ENCODE data around the gene MTCL1.

Gene MTCL1

DNA sequence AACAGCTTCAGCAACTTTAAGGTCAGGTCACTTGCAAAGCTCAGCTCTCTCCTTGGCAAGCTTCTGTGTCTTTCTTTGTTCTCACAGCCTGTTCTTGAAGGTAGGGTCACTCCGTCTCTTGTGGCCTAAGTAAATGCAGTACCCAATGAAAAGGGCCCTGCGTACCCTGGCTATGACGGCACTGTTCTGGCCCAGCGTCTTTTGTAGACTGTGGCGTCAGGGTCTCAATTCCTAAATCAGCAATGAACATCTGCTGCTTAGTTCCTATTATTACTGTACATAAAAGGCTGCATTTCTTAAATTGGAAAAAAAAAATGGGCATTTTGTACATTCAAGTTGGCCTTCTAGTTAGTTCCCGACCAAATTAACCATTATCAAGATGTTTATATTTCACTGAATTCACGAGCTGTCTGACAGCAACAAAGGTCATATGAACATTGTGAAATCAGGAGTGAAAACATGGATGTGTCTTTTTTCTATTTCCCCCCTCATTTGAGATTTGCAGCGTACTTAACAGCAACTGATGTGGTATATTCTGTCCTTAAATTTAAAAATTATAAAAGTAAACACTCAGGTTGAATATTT, 17.0 kb upstream of the MTCL1 start:
- DNase-seq: no peak

DNA sequence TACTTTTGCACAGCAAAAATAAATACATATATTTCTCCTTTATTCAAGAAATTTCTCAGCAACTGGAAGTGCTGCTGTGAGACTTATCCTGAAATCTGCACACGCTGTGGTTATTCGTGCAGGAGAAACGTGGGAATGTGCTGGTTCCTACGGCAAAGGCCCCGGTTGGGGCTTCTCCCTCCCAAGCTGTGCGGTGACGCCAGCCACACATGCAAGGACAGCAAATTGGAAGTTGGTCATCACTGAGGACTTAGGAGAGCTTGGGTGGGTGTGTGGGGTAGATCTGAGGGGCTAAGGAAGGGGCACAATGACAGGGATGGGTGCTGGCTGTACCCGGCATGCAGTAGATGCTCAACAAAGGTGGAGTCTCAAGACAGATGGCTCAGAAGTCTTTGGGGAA, 16.5 kb upstream of the MTCL1 start:
- no peak for DNase-seq

DNA sequence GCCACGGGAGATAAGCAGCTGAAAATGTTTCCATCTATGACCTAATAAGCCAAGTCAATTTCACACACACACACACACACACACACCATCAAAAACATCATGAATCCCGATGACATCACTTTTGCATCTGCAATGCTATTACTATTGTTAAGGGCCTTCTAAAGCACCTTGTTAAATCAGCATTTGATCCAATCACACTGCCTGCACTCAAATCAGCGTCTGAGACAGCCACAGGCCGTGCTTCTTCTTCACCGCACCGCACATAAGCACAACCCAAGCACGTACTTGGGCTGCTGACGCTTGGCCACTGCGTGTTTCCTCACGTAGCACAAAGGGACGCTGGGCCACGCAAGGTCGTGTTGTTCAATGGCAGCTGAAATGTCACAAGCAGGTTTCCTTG, 15.8 kb upstream of the MTCL1 start:
- no peak for DNase-seq

DNA sequence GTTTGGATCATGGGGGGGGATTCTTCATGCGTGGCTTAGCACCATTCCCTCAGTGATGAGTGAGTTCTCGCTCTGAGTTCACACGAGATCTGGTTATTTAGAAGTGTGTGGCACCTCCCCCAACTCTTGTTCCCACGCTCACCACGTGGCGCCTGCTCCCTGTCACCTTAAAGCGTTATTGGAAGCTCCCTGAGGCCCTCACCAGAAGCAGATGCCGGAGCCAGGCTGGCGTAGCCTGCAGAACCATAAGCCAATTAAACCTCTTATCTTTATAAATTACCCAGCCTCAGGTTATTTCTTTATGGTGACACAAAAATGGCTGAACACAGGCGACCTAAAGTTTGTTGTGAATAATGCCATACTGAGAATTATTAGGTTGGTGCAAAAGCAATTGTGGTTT, 10.5 kb upstream of the MTCL1 start:
- no peak for DNase-seq

DNA sequence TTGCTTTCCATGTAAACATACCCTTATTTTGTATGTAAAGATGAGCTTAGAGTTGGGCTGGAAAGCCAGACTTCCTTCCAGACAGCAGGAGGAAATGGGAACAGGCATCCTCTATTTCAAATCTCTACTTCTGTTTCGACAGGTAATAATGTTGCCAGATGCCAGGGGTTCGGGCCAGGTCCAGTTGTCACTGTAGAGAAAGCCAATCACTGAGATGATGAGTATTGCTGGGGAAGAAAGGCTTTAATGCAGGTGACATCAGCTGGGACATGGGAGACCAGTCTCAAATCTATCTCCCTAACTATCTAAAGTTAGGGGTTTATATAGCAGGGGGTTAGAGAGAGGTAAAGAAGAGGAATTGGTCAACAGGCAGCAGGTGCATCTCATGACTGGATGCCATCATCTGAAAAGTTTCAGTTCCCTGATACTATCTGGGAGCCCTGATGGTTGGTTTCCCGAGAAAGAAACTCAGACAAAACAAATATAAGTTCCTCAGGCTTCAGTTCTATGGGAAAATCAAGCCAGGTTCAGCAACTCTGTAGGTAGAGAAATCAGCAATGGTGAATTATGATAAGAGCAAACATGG, 9.3 kb upstream of the MTCL1 start:
- no peak for DNase-seq

DNA sequence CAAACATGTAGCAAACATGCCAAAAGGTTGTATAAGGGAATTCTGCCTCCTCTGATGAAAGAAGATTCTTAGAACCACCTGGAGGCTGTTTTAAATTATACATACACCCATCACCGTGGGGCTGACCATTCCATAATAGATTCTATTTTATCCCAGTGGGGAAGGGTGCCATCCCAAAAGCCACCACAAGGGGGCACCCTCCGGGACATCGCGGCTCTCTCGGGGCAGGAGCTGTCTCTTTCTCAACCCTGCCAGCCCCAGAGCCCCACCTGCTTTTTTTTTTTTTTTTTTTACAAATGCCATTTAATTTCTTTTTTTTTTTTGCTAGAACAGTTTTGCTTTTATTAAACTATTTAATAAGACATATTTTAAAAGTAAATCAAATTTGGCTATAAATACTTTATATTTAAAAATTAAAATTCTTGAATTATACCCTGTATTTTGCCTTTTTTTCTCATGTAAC, 8.6 kb upstream of the MTCL1 start:
- peak; percentile 19 for DNase-seq

DNA sequence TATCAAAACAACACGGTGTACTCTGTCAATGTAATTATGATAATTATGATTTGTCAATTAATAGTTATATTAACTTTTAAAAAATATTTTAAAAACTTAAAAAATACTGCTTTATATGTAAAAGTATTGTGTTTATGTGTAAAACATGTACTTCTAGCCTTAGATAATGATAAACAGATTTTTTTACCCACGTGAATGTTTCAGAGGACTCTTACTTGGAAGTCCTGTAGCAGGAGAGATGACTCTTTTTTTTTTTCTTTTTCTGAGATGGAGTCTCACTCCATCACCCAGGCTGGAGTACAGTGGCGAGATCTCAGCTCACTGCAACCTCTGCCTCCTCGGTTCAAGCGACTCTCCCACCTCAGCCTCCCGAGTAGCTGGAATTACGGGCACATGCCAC, 6.2 kb upstream of the MTCL1 start:
- no peak for DNase-seq

DNA sequence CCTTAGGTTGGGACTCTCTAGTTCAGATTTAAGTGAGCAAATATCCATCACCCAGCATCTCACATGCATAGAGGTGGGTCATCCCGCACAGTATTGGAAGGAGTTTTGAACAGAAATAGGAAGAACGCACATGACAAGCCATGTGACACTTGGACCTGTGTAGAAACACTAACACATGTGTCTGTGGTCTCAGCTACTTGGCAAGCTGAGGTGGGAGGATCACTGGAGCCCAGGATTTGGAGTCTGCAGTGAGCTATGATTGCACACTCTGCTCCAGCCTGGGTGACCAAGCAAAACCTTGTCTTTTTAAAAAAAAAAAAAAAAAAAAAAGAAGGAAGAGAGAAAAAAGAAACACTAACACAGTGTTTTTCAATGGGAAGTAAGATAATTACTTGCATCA, 5.4 kb upstream of the MTCL1 start:
- no peak for DNase-seq

DNA sequence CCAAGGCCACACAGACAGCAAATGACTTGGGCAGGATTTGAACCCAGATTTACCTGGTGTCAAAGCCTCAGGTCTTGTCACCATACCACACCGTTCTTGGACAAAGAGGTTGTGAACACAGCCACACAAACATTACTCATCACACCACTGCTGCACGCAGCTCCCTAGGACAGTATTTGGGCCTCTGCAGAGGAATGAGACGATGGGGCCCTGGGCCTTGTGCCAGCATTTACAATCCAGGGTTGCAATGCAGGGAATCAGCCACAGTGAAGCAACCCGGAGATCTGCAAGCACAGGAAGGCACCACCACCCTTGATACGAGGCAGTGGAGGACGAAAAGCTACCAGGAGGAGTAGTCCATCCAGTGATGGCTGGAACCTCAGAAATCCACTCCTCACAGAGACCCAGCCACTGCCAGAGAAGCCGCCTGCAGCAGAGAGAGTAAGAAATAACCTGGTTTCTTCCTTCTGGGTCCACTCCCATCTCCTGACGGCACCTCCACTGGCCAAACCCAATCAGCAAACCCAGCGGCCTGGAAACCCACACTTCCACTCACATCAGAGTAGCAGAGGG, 3.7 kb upstream of the MTCL1 start:
- DNase-seq: no peak

DNA sequence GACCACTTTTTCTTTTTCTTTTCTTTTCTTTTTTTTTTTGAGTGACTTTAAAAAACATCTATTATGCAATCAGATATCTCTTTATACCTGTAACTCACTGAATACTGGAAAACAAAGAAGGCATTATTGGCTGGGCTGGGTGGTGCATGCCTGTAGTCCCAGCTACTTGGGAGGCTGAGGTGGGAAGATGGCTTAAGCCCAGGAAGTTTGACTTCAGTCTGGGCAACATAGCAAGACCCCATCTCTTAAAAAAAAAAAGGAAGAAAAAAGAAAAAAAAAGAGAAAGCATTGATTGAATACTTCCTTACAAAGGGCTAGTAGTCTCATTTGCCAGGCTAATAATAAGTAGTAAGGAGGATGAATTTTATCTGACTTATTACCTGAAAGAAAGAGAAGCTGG, 2.7 kb upstream of the MTCL1 start:
- no peak for DNase-seq

DNA sequence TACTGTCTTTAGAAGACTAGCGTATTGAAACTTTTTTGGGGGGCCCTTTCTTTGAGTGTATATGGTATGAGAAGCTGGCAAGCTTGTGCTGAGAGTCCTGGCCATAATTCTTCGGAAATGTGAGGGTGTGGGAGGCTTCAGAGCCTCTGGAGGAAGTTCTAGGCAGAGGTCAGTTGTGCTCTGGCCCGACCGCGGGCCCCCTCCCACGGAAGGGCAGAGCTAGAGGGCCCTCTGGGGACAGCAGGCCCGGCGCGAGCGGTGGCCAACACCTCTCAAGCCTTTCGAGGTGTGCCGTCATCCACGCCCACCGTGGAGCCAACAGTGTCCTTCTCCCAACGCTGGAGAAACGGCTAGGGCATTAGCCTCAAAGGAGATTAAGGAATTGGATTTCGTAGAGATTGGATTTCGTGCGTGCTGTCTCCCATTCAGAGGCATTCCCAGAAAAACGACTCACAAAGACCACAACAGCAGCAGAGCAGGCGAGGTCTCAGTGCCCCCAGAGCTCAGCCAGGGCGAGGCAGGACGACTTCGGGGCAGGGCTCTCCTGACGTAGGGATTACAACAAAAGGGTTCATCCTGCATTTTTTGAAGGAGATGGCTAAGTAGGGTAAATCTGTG, 2.2 kb upstream of the MTCL1 start:
- DNase-seq: no peak

DNA sequence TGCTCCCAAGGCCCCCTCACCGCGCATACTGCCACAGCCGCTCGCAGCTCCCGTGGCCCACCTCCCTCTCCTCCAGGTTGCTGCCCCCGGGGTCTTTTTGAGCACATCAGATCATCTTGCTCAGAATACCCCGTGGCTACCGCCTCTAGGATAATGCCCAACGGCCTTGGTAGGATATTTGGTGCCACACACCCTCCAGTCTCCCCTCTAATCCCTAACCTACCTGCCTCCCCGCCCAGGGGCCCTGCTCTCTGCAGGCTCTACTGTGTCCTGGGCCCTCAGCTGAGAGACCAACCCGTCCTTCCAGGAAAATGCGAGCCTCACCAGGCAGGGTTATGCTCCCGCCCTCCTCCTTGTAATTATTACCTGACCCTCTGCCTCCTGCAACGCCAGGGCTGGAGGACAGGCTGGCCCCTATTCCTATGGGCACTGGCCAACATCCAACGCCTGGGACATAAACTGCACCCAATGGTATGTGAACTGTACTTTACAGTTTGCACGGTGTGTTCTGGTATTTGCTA, 1.5 kb upstream of the MTCL1 start:
- DNase-seq: no peak

DNA sequence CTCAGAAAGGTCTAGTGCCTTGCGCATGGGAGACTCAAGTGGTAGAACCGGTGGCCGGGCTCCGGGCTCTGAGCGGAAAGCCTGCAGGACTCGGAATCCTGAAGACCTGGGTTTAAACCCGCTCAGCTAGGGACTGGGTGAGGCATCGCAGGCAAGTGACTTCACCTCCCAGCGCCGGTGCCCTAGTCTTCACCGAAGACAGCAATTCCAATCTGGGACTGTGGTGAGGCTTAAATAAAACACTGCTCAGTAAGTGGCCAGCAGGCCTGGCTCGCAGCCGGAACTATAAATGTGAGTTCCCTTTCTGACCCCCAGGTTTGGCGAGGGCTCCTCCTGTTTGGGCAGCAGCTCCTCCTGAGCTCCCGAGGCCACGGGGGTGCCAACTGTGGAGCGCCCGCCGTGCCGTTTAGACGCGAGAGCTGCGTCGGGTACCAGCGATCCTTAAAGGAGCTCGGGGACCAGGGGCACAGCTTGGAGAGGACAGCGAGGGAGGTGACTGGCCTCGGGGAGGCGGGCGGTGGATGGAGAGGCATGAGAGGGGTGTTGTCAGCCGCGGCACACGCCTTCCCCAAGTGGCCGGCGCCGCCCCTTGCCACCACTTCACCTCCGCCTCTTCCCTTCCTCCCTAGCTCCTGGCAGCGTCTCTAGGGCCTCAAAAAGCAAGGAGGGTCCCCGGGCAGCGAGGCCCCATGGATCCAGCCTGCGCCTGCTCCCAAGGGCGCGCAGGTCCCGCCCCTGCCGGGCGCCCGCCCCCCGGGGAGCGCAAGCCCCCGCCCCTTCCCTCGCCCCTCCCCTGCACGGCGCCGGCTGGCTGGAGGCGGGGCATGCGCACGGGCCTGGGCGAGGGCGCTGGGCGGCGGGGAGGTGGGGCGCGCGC, 757 bp upstream of the MTCL1 start:
- DNase-seq: peak; percentile 11

DNA sequence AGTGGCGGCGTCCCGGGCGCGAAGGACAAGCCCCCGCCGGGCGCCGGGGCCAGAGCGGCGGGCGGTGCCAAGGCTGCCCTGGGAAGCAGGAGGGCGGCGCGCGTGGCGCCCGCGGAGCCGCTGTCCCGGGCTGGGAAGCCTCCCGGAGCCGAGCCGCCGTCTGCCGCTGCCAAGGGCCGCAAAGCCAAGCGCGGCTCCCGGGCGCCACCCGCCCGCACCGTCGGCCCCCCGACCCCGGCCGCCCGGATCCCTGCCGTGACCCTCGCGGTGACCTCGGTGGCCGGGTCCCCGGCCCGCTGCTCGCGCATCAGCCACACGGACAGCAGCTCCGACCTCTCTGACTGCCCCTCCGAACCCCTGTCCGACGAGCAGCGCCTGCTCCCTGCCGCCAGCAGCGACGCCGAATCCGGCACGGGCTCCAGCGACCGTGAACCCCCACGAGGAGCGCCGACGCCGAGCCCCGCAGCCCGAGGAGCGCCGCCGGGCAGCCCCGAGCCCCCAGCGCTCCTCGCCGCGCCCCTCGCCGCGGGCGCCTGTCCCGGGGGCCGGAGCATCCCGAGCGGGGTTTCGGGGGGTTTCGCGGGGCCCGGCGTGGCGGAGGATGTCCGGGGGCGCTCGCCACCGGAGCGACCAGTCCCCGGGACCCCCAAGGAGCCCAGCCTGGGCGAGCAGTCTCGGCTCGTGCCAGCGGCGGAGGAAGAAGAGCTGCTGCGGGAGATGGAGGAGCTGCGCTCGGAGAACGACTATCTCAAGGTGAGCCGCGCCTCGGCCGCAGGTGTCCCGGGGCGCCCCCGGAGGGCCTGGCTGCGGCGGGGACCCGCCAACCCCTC, 820 bp downstream of the MTCL1 start:
- DNase-seq: no peak

DNA sequence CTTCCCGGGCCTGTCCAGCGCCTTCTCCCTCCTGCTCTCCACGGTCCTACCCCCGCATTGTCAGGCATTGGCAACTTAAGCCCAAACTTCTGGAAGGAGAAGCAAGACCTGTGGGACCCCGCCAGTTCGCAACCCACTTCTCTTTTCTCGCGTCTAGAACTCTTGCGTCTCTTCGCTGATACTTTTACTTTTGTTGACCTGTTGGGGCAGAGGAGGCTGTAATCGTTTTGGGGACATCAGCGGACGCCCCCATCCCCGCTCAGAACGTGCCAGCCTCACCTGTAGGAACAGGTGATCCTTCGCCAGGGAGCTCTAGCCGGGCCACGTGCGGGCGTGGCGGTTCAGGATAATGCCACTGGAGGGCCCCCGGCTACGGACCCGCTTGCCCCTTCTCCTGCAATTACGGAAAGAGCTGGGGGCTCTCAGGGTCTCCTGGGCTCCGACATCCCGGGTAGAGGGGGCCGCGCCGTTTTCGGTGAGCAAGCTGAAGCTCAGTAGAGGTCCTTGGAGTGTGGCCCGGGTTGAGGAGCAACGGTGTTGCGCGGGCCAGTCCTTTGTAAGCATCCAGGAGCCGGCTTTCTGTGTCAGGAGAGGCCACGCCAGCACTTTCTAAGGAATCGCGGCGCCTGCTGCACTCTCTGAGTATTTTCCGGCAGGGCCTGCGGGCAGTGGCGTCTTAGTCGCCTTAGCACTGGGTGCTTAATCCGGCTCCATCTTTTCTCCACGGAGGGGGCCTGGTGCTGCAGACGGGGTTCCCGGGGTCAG, 1.6 kb downstream of the MTCL1 start:
- no peak for DNase-seq

DNA sequence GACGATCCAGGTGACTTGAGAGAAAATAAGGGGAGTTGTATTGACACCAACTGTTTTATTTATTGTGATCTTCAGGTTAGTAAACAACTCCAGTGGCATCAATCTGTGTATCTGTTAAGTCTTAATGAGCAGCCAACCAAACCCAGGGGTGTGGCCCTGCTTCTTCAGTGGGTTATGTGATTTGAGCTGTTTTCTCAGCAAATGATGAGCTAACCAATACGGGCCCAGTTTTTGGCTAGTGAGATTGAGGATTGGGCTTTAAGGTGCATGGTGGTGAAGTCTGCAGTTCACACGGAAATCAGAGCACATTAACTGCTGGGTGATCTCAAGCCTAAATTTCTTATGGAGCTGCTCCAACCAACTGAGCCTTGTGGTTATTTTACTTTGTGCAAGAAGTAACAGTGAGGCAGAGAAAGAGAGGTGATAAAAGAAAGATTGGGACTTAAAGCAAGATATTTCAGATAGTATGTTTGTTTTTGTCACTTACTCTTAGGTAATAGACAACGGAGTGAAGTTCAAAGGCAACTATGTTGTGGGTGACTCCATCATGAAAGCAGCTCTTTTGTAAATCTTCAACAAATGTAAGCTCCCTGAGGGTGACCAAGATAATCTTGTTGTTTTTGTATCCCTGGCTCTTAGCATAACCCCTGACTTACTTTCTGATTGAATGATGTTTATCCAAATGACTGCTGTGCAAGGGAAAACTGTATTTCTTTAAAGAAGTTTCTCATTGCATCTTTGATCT, 2.4 kb downstream of the MTCL1 start:
- no peak for DNase-seq

DNA sequence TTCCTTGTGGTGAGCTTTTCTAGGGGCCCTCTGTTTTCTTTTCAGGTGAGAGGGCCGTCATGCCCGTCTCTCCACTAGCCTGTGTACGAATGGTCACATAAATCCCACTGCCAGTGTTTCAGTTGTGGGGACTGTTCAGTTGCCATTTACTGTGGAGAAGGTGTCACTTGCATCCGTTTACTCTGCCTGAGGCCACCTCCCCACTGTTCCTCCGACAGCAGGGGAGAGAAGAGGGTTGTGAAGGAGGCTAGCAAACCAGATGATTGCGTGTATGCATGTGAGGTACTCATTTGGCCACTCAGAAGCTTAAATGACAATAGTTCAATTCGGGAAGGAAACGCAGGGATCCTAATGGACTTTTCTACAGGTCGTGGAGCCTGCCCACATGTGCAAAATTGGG, 3.3 kb downstream of the MTCL1 start:
- DNase-seq: no peak

DNA sequence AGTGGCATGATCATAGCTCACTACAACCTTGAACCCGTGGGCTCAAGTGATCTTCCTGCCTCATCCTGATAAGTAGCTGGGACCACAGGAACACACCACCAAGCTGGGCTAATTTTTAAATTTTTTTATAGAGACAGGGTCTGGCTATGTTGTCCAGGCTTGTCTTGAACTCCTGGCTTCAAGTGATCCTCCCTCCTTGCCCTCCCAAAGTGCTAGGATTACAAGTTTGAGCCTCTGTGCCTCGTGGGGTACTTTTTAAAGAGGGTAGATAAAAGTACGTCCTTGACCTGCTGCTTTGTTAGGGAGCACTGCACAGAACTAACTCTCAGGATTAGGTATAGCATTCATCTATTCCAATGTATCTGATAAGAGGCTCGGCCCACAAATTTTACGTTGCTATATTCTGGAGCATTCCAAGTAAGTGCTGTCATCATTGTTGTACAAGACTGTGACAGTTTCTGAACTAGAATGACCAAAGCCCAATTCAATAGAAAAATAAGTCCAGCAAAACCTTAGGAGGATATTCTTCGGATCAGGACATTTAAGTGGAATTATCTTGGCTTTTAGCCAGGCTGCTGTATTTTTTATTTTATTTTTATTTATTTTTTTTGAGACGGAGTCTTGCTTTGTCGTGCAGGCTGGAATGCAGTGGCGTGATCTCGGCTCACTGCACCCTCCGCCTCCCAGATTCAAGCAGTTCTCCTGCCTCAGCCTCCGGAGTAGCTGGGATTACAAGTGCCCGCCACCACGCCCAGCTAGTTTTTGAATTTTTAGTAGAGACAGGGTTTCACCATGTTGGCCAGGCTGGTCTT, 4.1 kb downstream of the MTCL1 start:
- DNase-seq: no peak

DNA sequence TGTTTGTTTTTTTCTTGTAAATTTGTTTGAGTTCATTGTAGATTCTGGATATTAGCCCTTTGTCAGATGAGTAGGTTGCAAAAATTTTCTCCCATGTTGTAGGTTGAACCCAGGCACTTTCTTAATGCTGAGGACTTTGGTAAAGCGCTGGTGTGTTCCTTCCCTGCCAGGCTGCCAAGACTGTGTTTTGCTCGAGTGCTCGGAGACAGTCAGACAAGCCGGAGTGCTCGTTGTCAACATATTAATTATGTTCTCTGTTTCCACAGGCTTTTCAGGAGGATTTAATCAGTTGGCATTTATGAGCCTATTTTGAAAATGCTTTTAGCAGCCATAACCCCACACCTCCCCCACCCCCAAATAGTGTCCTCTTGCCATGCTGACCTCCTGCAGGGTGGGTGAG, 6.4 kb downstream of the MTCL1 start:
- DNase-seq: no peak

DNA sequence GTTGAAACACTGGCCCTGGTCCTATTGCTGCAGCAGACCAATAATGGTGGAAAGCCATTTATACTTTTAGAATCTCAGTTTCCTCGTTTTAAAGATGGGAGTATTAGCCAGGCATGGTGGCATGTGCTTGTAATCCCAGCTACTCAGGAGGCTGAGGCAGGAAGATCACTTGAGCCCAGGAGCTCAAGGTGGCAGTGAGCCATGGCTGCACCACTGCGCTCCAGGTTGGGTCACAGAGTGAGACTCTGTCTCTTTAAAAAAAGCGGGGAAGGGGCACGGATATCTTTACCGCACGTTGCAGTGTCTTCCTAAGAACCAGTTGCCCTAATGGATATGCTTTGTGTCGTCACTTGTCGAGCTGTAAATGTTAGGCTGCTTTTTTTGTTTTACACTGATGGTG, 8.3 kb downstream of the MTCL1 start:
- DNase-seq: no peak
